Hepatocyte (in vitro differentiated cells): ENCODE data around the gene MRPL27. TPM values are rescaled to one million over a fixed set of nuclear protein-coding genes. Genes with fewer than 3 reads are reported as not detected.

Source experiments
- DNase-seq: peaks from one replicate; pipeline ENCODE4 v3.0.0-alpha.2; 2016; ENCODE audit warnings: low spot score
- H2AFZ ChIP-seq: fragments of 200-600 bp; sonication (generic); 2 replicates; pipeline ENCODE4 v1.6.0; 2016; ENCODE audit warnings: antibody characterized with exemption, mild to moderate bottlenecking
- H3K27ac ChIP-seq: fragments of 200-600 bp; sonication (generic); 2 replicates; pipeline ENCODE4 v1.5.1; 2016; ENCODE audit warnings: mild to moderate bottlenecking
- H3K27me3 ChIP-seq: fragments of 200-600 bp; sonication (generic); 2 replicates; pipeline ENCODE4 v1.6.1; 2016
- H3K36me3 ChIP-seq: fragments of 200-600 bp; sonication (generic); replicated peaks from 2 replicates; pipeline ENCODE4 v1.5.1; 2016; ENCODE audit warnings: low read depth; ENCODE audit not compliant: insufficient read depth
- H3K4me1 ChIP-seq: fragments of 200-600 bp; sonication (generic); 2 replicates; pipeline ENCODE4 v1.5.1; 2016; ENCODE audit warnings: mild to moderate bottlenecking, moderate library complexity; ENCODE audit not compliant: insufficient read depth
- H3K4me2 ChIP-seq: fragments of 200-600 bp; sonication (generic); 2 replicates; pipeline ENCODE4 v1.6.0; 2016
- H3K4me3 ChIP-seq: fragments of 200-600 bp; sonication (generic); 2 replicates; pipeline ENCODE4 v1.5.1; 2016; ENCODE audit warnings: mild to moderate bottlenecking
- H3K79me2 ChIP-seq: fragments of 200-600 bp; sonication (generic); 2 replicates; pipeline ENCODE4 v1.6.0; 2017; ENCODE audit warnings: mild to moderate bottlenecking
- H3K9me2 ChIP-seq: fragments of 200-600 bp; sonication (generic); replicated peaks from 2 replicates; pipeline ENCODE4 v1.6.0; 2017; ENCODE audit warnings: mild to moderate bottlenecking; ENCODE audit not compliant: insufficient read depth
- H3K9me3 ChIP-seq: fragments of 200-600 bp; sonication (generic); 2 replicates; pipeline ENCODE4 v1.5.1; 2016; ENCODE audit warnings: low read depth, mild to moderate bottlenecking
- H4K20me1 ChIP-seq: fragments of 200-600 bp; sonication (generic); 2 replicates; pipeline ENCODE4 v1.6.0; 2016; ENCODE audit warnings: mild to moderate bottlenecking; ENCODE audit not compliant: insufficient read depth, poor library complexity, severe bottlenecking
- EZH2 ChIP-seq: fragments of 200-600 bp; sonication (generic); IDR thresholded peaks from 2 replicates; pipeline ENCODE4 v1.6.1; 2016; ENCODE audit warnings: antibody characterized with exemption, mild to moderate bottlenecking, borderline replicate concordance
- EZH2phosphoT487 ChIP-seq: fragments of 200-600 bp; sonication (generic); IDR thresholded peaks from one replicate; pipeline ENCODE4 v1.6.1; 2018; ENCODE audit warnings: antibody characterized with exemption, mild to moderate bottlenecking, low read depth, moderate library complexity; ENCODE audit not compliant: unreplicated experiment, severe bottlenecking
- WGBS: methylation state at CpG from one replicate; pipeline ENCODE4 v1.1.6; 2016; ENCODE audit warnings: low lambda C conversion rate; ENCODE audit errors: missing lambda C conversion rate; 5-methylcytosine and 5-hydroxymethylcytosine counted together
- polyA plus RNA-seq: library from polyadenylated mRNA; unstranded; fragments of >200 nt; fragmentation: Nextera tagmentation; extraction: Ambion mirVana; gene quantifications from 2 replicates; pipeline ENCODE4 v1.2.1, GENCODE V29; 2016
- total RNA-seq: library from RNA; depleted of rRNA; stranded (reverse); fragments of >200 nt; gene quantifications from 2 replicates; pipeline ENCODE4 v1.2.3, GENCODE V29; 2014
- TF ChIP-seq, protein P1 (sequence below): fragments of 200-600 bp; sonication (generic); IDR thresholded peaks from 2 replicates; pipeline ENCODE4 v1.5.1; 2016; ENCODE audit warnings: antibody characterized with exemption, mild to moderate bottlenecking; ENCODE audit not compliant: poor library complexity

The MRPL27 gene
- total and polyA plus RNA-seq, 2 experiments from 2014 or later, result 83.0 to 139 TPM

DNA sequence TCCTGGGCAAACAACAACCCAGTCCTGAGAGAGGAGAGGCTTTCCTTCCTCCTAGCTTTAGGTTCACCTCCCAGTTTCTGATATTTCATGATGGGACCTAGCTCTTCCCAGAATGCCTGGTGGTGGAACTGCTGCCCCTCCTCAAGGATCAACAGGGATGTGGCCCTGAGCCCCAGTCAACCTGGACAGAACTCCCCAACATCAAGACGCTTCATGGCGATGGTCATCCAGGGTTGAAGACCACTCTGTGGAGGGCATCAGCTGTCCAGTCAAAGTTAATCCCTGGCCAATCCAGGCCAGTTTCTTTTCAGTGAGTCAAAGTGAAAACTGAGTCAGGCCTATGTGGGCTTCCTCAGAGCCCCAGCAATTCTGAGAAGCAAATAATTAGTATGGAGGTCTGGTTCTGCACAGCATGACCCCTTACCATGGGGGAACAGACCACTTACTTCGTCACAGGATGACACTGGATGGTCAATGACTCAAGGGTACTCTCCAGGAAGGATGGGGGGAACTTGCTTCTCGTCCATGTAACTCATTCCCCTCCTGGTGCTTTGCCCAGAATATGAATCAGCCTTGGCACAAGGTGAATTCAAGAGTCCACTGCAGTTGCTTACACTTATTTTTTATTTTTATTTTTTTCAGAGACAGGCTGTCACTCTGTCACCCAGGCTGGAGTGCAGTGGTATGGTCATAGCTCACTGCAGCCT lies 41.7 kb downstream of the MRPL27 start:
- TF ChIP-seq EZH2 (no peak), EZH2phosphoT487 (no peak)
- TF ChIP-seq, protein P1, sequence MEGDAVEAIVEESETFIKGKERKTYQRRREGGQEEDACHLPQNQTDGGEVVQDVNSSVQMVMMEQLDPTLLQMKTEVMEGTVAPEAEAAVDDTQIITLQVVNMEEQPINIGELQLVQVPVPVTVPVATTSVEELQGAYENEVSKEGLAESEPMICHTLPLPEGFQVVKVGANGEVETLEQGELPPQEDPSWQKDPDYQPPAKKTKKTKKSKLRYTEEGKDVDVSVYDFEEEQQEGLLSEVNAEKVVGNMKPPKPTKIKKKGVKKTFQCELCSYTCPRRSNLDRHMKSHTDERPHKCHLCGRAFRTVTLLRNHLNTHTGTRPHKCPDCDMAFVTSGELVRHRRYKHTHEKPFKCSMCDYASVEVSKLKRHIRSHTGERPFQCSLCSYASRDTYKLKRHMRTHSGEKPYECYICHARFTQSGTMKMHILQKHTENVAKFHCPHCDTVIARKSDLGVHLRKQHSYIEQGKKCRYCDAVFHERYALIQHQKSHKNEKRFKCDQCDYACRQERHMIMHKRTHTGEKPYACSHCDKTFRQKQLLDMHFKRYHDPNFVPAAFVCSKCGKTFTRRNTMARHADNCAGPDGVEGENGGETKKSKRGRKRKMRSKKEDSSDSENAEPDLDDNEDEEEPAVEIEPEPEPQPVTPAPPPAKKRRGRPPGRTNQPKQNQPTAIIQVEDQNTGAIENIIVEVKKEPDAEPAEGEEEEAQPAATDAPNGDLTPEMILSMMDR, result no peak
- no peak overlapping the region for H3K4me2 ChIP-seq

DNA sequence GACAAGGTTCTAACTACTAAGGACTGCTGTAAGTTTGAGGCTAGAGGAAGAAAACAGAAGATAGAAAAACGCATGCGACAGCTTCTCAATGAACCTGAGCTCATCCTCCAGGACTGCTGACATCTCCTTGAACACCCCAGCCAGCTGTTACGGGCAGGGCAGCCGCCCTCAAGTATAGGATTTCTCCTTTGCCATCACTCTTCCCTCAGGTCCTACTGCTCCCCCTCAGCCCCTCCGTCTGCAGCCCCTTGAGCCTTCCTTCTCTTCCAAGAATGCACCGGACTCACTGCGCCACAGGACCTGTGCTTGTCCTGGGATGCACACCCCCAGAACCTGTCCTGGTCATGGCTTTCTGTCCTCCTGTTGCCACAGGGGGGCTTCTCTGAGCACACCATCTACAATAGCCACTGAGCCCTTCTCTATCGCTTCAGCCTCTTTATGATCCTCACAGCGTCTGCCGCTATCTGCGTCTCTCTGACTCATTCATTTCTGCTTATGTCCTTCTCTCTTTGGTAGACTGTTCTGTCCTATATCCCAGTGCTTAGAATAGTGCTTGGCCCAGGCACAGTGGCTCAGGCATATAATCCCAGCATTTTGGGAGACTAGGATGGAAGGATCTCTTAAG lies 42.7 kb downstream of the MRPL27 start:
- Histone ChIP-seq H3K36me3 (no peaks in the 10 kb centered on the region), H3K27ac (no peak overlapping the region), H3K9me2 (no peaks in the 10 kb centered on the region), H4K20me1 (no peaks in the 10 kb centered on the region), H3K4me1 (no peaks in the 10 kb centered on the region), H2AFZ (no peak overlapping the region), H3K4me3 (no peak overlapping the region), H3K4me2 (no peak overlapping the region), H3K9me3 (no peaks in the 10 kb centered on the region), H3K27me3 (no peaks in the 10 kb centered on the region), H3K79me2 (no peaks in the 10 kb centered on the region)
- DNase-seq, result no peak
- 78% methylated on average over 11 of the region's 11 CpGs for WGBS
- TF ChIP-seq, protein P1, result no peak
- no peak for TF ChIP-seq EZH2phosphoT487
- TF ChIP-seq EZH2, result no peak

More for the DNA sequence above, 41.7 kb downstream of the MRPL27 start:
- Histone ChIP-seq H4K20me1 (no peaks in the 10 kb centered on the region), H3K4me1 (no peaks in the 10 kb centered on the region), H3K27ac (no peak overlapping the region), H3K79me2 (no peaks in the 10 kb centered on the region), H3K9me2 (no peaks in the 10 kb centered on the region), H3K9me3 (no peaks in the 10 kb centered on the region), H3K27me3 (no peaks in the 10 kb centered on the region), H3K36me3 (no peaks in the 10 kb centered on the region), H2AFZ (no peak overlapping the region), H3K4me3 (no peak overlapping the region)
- WGBS, result 92% methylated on average over 4 of the region's 4 CpGs
- DNase-seq, result no peak

DNA sequence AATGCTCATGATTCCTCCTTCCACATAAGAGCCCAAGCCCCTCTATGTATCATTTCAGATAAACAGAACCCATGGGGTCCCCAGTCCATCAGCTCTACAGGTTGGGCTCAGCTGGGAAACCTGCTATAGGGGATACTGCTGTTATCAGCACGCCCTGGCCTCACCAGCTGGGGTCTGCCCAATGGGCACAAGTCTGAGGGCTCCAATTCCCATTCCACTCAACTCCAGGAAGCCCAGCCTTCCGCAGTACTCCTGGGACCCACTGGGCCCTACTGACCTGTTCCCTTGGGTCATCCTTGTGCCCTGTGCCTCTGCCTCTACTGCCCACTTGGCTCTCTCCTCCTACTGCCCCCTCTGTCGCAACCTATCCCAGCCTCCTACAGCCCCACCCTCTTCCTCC lies 43.3 kb downstream of the MRPL27 start:
- H3K4me1 ChIP-seq, result no peaks in the 10 kb centered on the region
- no peaks in the 10 kb centered on the region for H3K36me3 ChIP-seq
- H3K79me2 ChIP-seq, result no peaks in the 10 kb centered on the region
- WGBS, result 96% methylated on average over 3 of the region's 3 CpGs
- H2AFZ ChIP-seq, result no peak overlapping the region
- no peaks in the 10 kb centered on the region for H3K27me3 ChIP-seq
- H3K9me2 ChIP-seq, result no peaks in the 10 kb centered on the region
- TF ChIP-seq EZH2phosphoT487 (no peak), EZH2 (no peak)
- TF ChIP-seq, protein P1, result no peak
- no peaks in the 10 kb centered on the region for H3K9me3 ChIP-seq
- no peak overlapping the region for H3K4me2 ChIP-seq
- H3K27ac ChIP-seq, result no peak overlapping the region
- no peak overlapping the region for H3K4me3 ChIP-seq
- H4K20me1 ChIP-seq, result no peaks in the 10 kb centered on the region
- DNase-seq, result no peak
